Measurements from ENCODE around the gene STAB1.

STAB1 gene

GRCh38 chr3:52483577-52484381 is 11.4 kb upstream of the STAB1 start:
- in situ Hi-C loops (cut with MboI; ENCODE audit: low sequenced_read_pairs): no loop called here

GRCh38 chr3:52484680-52485461 is 10.3 kb upstream of the STAB1 start:
- in situ Hi-C loops (cut with MboI; ENCODE audit: low sequenced_read_pairs): no loop called here

DNA sequence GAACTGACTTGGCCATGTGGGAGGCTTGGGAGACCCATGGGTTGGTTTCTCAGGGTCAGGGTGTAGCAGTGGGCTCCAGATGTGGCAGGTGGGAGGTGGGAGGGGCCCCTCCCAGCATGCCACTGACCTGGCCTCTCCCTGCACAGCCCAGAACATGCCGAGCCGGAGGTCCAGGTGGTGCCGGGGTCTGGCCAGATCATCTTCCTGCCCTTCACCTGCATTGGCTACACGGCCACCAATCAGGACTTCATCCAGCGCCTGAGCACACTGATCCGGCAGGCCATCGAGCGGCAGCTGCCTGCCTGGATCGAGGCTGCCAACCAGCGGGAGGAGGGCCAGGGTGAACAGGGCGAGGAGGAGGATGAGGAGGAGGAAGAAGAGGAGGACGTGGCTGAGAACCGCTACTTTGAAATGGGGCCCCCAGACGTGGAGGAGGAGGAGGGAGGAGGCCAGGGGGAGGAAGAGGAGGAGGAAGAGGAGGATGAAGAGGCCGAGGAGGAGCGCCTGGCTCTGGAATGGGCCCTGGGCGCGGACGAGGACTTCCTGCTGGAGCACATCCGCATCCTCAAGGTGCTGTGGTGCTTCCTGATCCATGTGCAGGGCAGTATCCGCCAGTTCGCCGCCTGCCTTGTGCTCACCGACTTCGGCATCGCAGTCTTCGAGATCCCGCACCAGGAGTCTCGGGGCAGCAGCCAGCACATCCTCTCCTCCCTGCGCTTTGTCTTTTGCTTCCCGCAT is 7.9 kb upstream of the STAB1 start:
- in situ Hi-C loops (cut with MboI; ENCODE audit: low sequenced_read_pairs): no loop called here

GRCh38 chr3:52487788-52488691 is 7.1 kb upstream of the STAB1 start:
- in situ Hi-C loops (cut with MboI; ENCODE audit: low sequenced_read_pairs): no loop called here

DNA sequence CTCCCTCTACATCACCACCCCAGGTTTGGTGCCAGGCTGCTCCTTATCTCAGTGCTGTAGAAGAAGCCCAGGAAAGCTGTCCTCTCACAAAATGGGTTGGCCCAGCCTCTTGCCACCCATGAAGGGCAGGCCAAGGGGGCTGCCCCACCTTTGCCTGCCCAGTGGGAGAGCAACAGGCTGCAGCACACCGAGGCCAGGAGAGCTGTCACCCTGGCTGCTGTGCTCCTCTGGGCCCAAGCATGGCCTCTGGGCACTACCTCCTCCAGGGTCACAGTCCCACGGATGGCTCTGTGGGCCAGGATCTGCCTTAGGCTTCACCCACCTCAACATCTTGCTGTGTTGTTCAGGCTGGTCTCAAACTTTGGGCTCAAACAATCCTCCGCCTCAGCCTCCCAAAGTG is 6.4 kb upstream of the STAB1 start:
- in situ Hi-C loops (cut with MboI; ENCODE audit: low sequenced_read_pairs): no loop called here

DNA sequence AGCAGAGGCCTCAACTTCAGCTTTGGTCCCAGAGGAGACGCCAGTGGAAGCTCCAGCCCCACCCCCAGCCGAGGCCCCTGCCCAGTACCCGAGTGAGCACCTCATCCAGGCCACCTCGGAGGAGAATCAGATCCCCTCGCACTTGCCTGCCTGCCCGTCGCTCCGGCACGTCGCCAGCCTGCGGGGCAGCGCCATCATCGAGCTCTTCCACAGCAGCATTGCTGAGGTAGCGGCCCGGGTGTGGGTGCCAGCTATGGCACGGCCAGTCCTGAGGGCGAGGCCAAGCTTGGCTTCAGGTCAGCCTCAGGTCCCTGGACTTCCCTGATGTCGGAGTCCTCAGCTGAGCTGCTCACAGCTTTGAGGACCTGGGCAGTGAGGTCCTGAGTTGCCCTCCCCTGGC is 5.7 kb upstream of the STAB1 start:
- in situ Hi-C loops (cut with MboI; ENCODE audit: low sequenced_read_pairs): no loop called here

DNA sequence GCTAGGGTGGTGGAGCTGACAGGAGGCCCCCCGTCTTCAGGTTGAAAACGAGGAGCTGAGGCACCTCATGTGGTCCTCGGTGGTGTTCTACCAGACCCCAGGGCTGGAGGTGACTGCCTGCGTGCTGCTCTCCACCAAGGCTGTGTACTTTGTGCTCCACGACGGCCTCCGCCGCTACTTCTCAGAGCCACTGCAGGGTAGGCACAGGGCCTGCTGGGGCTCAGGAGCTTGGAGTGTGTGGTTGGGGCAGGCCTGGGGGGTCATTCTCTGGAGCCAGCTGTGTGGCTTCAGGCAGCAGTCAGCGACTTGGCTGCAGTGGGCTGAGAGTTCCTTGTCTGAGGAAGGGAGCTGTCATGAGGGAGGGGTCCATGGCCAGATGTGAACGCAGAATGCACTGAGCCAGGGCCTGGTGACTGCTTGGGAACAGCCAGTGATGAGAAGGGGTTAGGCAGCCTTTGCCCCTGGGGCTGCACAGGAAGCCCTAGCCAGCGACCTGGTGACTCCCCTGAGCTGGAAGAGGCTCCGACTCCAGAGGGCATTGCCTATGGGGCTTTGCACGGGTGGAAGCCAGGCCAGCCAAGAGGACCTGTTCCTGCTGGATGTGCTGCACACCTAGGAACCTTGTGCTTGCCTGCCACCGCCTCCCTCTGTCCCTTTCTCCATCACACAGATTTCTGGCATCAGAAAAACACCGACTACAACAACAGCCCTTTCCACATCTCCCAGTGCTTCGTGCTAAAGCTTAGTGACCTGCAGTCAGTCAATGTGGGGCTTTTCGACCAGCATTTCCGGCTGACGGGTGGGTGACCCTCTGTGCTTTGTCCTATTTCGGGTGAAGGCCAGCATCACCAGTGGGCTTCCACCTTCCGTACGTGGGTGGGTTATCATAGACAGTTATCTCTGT is 4.9 kb upstream of the STAB1 start:
- in situ Hi-C loops (cut with MboI; ENCODE audit: low sequenced_read_pairs): no loop called here

DNA sequence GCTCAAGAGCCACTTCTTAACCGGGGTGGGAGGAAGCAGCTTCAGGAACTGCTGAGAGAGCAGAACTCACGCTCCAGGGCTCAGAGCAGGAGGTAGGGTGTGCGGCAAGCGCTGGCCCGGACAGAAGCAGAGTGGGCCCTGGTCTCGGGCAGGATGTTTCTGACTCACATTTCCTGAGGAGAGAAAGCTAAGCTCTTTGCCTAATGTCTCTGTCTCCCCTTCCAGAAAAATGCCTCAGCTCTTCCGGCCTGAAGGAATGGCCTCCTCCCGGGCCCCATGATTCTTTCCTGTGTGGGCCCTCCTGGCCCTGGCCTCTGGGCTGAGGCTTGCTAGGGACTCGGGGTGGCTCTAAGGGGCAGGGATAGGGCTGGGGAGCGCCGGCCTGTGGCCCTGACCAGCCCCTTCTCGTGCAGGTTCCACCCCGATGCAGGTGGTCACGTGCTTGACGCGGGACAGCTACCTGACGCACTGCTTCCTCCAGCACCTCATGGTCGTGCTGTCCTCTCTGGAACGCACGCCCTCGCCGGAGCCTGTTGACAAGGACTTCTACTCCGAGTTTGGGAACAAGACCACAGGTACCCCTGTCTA is 4.1 kb upstream of the STAB1 start:
- in situ Hi-C loops (cut with MboI; ENCODE audit: low sequenced_read_pairs): no loop called here

GRCh38 chr3:52492059-52492458 is 3.1 kb upstream of the STAB1 start:
- in situ Hi-C loops (cut with MboI; ENCODE audit: low sequenced_read_pairs): no loop called here

DNA sequence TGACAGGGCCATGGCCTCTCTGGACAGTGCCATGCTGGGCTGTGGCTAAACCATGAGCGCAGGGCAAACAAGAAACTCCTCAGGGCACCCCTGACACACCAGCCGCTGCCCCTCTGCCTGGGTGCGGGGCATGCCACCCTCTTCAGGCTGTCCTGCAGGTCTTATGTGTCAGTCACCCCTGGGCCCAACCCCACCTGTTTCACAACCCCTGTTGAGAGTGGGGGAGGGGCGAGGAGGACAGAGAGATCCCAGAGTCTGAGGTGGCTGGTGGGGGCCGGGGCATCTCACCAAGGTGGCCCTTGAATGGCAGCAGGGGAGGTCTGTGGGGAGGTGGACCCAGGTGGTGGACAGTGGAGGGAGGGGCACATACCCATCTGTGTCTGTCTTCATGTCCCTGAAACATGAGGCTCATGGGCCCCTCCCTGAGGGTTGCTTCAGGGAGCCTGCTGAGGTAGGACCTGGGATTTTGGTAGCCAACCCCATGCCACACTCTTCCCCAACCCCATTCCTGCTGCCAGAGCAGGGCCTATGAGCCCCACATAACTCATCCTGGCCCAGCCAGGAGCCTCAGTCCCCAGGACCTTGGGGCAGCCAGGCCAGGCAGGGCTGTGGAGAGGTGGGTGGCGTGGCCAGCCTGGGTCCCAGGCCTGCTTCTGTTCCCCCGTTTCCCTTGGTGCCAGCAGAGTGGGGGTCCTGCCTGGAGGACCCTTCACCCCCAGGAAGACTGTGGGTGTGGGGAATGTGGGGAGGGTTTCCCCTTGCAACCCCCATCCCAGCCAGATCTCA is 1.7 kb upstream of the STAB1 start:
- in situ Hi-C loops (cut with MboI; ENCODE audit: low sequenced_read_pairs): no loop called here

GRCh38 chr3:52494445-52494844 is 693 bp upstream of the STAB1 start:
- in situ Hi-C loops (cut with MboI; ENCODE audit: low sequenced_read_pairs): no loop called here

GRCh38 chr3:52495777-52496602 is 852 bp downstream of the STAB1 start:
- in situ Hi-C loops (cut with MboI; ENCODE audit: low sequenced_read_pairs): no loop called here

GRCh38 chr3:52498137-52499054 is 3.3 kb downstream of the STAB1 start:
- in situ Hi-C loops (cut with MboI; ENCODE audit: low sequenced_read_pairs): no loop called here

- in situ Hi-C loops (cut with MboI; ENCODE audit: low sequenced_read_pairs): no loop called here
Observed at GRCh38 chr3:52501046-52501445, 5.9 kb downstream of the STAB1 start.

GRCh38 chr3:52502001-52502400 is 6.9 kb downstream of the STAB1 start:
- in situ Hi-C loops (cut with MboI; ENCODE audit: low sequenced_read_pairs): no loop called here

DNA sequence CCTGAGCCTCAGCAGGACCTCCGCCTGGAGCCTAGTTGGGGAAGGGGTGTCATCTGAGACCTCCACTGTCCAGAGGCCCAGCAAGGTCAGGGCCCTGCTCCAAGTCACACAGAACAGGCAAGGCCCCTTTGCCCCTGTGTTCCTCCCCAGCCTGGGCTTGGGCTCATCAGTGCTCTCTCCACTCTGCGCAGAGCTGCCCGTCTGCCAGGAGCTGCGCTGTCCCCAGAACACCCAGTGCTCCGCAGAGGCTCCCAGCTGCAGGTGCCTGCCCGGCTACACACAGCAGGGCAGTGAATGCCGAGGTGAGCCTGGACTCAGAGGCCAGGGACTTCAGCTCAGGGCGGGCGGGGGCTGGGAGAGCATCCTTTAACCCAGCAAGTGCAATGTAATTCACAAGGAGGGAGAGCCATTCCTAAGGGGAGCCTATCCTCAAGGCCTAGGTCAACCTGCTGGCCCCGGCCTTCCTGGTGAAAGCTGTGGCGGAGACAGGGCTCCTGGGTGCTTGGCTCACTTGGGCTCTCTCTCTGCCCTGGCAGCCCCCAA is 7.7 kb downstream of the STAB1 start:
- in situ Hi-C loops (cut with MboI; ENCODE audit: low sequenced_read_pairs): no loop called here
